HepG2 (cell line): ENCODE measurements around the gene DRD3. TPM values are rescaled to one million over a fixed set of nuclear protein-coding genes. Genes with fewer than 3 reads are reported as not detected.

Source experiments
- AHDC1 ChIP-seq: sonication (generic); formaldehyde crosslinking; IDR thresholded peaks from 2 replicates; pipeline ENCODE4 v1.5.1; 2020; ENCODE audit warnings: mild to moderate bottlenecking, missing genetic modification reagents, borderline replicate concordance
- FOXJ3 ChIP-seq: sonication (generic); formaldehyde crosslinking; IDR thresholded peaks from 2 replicates; pipeline ENCODE4 v1.4.0; 2020; ENCODE audit warnings: missing genetic modification reagents, mild to moderate bottlenecking, borderline replicate concordance
- HNRNPUL1 ChIP-seq: fragments of 200-400 bp; formaldehyde crosslinking; IDR thresholded peaks from 2 replicates; pipeline ENCODE4 v1.6.1; 2017; ENCODE audit warnings: low read depth, mild to moderate bottlenecking, low read length, moderate library complexity
- MLX ChIP-seq: IDR thresholded peaks from 2 replicates; pipeline ENCODE4 v1.6.1; 2016
- MZF1 ChIP-seq: sonication (generic); formaldehyde crosslinking; IDR thresholded peaks from 2 replicates; pipeline ENCODE4 v1.8.1; 2023; ENCODE audit warnings: mild to moderate bottlenecking, missing genetic modification reagents, borderline replicate concordance
- TRIM24 ChIP-seq: sonication (generic); formaldehyde crosslinking; IDR thresholded peaks from 2 replicates; pipeline ENCODE4 v1.8.0; 2022; ENCODE audit warnings: mild to moderate bottlenecking, missing genetic modification reagents
- ZNF253 ChIP-seq: sonication (generic); formaldehyde crosslinking; IDR thresholded peaks from 2 replicates; pipeline ENCODE4 v1.8.0; 2022; ENCODE audit warnings: mild to moderate bottlenecking, missing genetic modification reagents, borderline replicate concordance
- ZNF780A ChIP-seq: sonication (generic); formaldehyde crosslinking; IDR thresholded peaks from 2 replicates; pipeline ENCODE4 v1.8.0; 2022; ENCODE audit warnings: mild to moderate bottlenecking, missing genetic modification reagents, moderate library complexity
- polyA plus RNA-seq, 8 experiments: library from polyadenylated mRNA; depleted of rRNA in 3 of 8; stranded (reverse) in 7 of 8; unstranded in 1 of 8; fragments of >200 nt; fragmentation: Illumina TruSeq in 4 of 8; extraction: Trizol in 4 of 8; gene quantifications; 2 replicates each; pipeline versions ENCODE4 v1.2.1 to v1.2.3, GENCODE V29; 2011 to 2016; ENCODE audit warnings: low read depth in 4 of 8, missing spikeins in 1 of 8, mixed read lengths in 1 of 8; ENCODE audit not compliant: insufficient read depth in 1 of 8
- total RNA-seq, 5 experiments: library from RNA; depleted of rRNA; stranded (reverse); fragments of >200 nt; fragmentation: Illumina TruSeq; extraction: Trizol; gene quantifications; 2 replicates each; pipeline ENCODE4 v1.2.3, GENCODE V29; 2016; ENCODE audit warnings: low read depth in 1 of 5
- TF ChIP-seq, protein P1 (sequence below): sonication (generic); formaldehyde crosslinking; IDR thresholded peaks from 2 replicates; pipeline ENCODE4 v1.4.0; 2020; ENCODE audit warnings: missing genetic modification reagents, borderline replicate concordance
- TF ChIP-seq, protein P2 (sequence below): sonication (generic); formaldehyde crosslinking; IDR thresholded peaks from 2 replicates; pipeline ENCODE4 v1.8.1; 2023; ENCODE audit warnings: mild to moderate bottlenecking, inconsistent platforms, moderate library complexity, missing genetic modification reagents, borderline replicate concordance
- TF ChIP-seq, protein P3 (sequence below): sonication (generic); formaldehyde crosslinking; IDR thresholded peaks from 2 replicates; pipeline ENCODE4 v1.5.0; 2020; ENCODE audit warnings: missing genetic modification reagents
- TF ChIP-seq, protein P4 (sequence below): sonication (generic); formaldehyde crosslinking; IDR thresholded peaks from 2 replicates; pipeline ENCODE4 v1.5.0; 2020; ENCODE audit warnings: missing genetic modification reagents
- TF ChIP-seq, protein P5 (sequence below): sonication (generic); formaldehyde crosslinking; IDR thresholded peaks from 2 replicates; pipeline ENCODE4 v1.4.0; 2020; ENCODE audit warnings: mild to moderate bottlenecking, missing genetic modification reagents

The DRD3 gene
- total and polyA plus RNA-seq, 2 of the 13 experiments (the other 11 are each of a cell fraction or from before 2014, with no cell fraction given), result not detected

GRCh38 chr3:114152519-114153151, 26.2 kb downstream of the DRD3 start (continued):
- no peak for TF ChIP-seq MZF1 (CRISPR knock-in tag)
- TF ChIP-seq, protein P1, sequence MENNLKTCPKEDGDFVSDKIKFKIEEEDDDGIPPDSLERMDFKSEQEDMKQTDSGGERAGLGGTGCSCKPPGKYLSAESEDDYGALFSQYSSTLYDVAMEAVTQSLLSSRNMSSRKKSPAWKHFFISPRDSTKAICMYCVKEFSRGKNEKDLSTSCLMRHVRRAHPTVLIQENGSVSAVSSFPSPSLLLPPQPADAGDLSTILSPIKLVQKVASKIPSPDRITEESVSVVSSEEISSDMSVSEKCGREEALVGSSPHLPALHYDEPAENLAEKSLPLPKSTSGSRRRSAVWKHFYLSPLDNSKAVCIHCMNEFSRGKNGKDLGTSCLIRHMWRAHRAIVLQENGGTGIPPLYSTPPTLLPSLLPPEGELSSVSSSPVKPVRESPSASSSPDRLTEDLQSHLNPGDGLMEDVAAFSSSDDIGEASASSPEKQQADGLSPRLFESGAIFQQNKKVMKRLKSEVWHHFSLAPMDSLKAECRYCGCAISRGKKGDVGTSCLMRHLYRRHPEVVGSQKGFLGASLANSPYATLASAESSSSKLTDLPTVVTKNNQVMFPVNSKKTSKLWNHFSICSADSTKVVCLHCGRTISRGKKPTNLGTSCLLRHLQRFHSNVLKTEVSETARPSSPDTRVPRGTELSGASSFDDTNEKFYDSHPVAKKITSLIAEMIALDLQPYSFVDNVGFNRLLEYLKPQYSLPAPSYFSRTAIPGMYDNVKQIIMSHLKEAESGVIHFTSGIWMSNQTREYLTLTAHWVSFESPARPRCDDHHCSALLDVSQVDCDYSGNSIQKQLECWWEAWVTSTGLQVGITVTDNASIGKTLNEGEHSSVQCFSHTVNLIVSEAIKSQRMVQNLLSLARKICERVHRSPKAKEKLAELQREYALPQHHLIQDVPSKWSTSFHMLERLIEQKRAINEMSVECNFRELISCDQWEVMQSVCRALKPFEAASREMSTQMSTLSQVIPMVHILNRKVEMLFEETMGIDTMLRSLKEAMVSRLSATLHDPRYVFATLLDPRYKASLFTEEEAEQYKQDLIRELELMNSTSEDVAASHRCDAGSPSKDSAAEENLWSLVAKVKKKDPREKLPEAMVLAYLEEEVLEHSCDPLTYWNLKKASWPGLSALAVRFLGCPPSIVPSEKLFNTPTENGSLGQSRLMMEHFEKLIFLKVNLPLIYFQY (CRISPR knock-in tag), result no peak
- TF ChIP-seq ZNF780A (CRISPR knock-in tag), result no peak
- TF ChIP-seq MLX (CRISPR knock-in tag), result peak; percentile 22; the same call in 1 of the 2 replicates
- TF ChIP-seq, protein P2, sequence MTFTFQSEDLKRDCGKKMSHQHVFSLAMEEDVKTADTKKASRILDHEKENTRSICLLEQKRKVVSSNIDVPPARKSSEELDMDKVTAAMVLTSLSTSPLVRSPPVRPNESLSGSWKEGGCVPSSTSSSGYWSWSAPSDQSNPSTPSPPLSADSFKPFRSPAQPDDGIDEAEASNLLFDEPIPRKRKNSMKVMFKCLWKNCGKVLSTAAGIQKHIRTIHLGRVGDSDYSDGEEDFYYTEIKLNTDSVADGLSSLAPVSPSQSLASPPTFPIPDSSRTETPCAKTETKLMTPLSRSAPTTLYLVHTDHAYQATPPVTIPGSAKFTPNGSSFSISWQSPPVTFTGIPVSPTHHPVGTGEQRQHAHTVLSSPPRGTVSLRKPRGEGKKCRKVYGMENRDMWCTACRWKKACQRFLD (CRISPR knock-in tag), result no peak
- TF ChIP-seq FOXJ3 (CRISPR knock-in tag), result no peak
- TF ChIP-seq, protein P3, sequence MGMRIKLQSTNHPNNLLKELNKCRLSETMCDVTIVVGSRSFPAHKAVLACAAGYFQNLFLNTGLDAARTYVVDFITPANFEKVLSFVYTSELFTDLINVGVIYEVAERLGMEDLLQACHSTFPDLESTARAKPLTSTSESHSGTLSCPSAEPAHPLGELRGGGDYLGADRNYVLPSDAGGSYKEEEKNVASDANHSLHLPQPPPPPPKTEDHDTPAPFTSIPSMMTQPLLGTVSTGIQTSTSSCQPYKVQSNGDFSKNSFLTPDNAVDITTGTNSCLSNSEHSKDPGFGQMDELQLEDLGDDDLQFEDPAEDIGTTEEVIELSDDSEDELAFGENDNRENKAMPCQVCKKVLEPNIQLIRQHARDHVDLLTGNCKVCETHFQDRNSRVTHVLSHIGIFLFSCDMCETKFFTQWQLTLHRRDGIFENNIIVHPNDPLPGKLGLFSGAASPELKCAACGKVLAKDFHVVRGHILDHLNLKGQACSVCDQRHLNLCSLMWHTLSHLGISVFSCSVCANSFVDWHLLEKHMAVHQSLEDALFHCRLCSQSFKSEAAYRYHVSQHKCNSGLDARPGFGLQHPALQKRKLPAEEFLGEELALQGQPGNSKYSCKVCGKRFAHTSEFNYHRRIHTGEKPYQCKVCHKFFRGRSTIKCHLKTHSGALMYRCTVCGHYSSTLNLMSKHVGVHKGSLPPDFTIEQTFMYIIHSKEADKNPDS (CRISPR knock-in tag), result no peak
- TF ChIP-seq, protein P4, sequence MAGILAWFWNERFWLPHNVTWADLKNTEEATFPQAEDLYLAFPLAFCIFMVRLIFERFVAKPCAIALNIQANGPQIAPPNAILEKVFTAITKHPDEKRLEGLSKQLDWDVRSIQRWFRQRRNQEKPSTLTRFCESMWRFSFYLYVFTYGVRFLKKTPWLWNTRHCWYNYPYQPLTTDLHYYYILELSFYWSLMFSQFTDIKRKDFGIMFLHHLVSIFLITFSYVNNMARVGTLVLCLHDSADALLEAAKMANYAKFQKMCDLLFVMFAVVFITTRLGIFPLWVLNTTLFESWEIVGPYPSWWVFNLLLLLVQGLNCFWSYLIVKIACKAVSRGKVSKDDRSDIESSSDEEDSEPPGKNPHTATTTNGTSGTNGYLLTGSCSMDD (CRISPR knock-in tag), result no peak
- TF ChIP-seq ZNF253 (CRISPR knock-in tag), result no peak
- TF ChIP-seq TRIM24 (CRISPR knock-in tag), result no peak
- no peak for TF ChIP-seq HNRNPUL1
- TF ChIP-seq AHDC1, result no peak
- TF ChIP-seq, protein P5, sequence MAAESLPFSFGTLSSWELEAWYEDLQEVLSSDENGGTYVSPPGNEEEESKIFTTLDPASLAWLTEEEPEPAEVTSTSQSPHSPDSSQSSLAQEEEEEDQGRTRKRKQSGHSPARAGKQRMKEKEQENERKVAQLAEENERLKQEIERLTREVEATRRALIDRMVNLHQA (CRISPR knock-in tag), result no peak
